ENCODE measurements around the gene RP2.

RP2 gene

GRCh38 chrX:46836701-46837557 lies at the start of gene RP2:
RP2 (plus strand) TSS chrX:46837043; CDS start chrX:46837101, 58 bp downstream.
- DNase-seq, result peak; percentile 10 to 94 (median 82)

- no peak for DNase-seq
These were observed 47.9 kb upstream of the RP2 start for GRCh38 chrX:46788902-46789301.

DNA sequence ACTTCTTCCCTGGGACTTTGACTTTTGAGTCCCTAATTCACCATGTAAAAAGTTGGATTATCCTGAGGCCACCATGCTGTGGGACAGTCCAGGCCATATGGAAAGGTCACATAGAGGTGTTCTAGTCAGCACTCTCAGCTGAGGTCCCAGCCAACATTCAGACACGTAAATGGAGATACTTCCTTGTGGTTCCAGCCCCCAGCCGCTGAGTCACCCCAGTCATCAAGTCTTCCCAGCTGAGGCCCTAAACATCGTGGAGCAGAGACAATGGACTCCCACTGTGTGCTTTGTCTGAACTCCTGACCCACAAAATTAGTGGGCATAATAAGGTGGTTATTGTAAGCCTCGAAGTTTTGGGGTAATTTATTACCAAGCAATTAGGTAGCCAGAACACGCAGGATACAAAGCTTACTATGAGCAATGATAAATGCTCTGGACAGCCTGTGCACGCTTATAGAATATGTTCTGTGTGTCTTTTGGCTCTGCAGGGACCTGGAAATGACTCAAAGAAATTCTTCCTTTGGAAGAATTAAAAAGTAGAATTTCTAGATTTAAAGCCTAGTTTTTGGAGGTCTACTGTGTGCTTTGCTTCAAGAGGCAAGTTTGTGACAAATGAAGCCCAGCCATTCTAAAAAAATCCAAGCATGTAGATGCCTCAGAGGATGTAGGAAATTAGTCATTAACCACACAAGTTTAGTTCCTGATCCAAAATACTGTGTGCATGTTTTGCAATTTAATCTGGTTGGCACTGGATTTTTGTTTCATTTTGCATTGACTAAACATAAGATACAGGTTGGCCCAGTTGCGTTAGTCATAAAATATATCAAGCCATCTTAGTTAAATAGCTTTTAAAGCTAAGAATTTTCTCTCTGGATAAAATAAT lies 44.7 kb upstream of the RP2 start:
- no peak for DNase-seq

GRCh38 chrX:46792810-46793188 lies 44.0 kb upstream of the RP2 start:
- no peak for DNase-seq

DNA sequence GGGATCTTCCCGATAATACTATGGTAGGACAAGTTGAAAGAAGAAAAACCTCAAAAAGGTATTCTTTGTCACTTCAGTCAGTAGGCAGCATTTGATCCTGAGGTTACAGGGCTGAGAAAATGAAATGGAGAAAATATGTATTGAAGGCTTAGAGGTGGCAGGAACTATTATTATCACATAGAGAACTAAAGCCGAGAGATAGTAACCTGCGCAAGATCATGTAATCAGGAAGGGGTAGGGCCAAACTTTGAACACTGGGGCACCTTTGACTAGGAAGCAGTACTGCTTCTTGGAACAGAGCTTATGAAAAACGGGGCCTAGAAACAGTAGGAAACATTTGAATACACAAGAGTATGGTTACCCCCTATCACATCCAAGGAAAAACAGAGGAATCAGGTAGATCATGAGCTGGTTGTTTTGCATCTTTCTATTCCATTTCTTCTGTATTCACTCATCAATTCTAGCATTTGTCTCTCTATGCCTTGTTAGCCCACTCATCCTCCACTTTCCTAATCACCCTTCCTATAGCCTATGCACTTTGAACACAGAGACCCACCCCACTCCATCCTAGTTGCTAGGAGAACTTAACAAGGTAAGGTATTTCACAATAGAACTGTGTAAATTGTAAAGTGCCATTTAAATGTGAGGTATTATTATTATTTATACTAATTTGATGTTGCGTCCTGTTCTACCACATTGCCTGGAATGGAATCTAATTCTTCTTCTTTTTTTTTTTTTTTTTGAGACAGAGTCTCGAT lies 43.3 kb upstream of the RP2 start:
- no peak for DNase-seq

- peak in 48 of 56 donors; percentile 0 to 82 (median 22) for DNase-seq
These were observed 40.2 kb upstream of the RP2 start for GRCh38 chrX:46796574-46797191.

DNA sequence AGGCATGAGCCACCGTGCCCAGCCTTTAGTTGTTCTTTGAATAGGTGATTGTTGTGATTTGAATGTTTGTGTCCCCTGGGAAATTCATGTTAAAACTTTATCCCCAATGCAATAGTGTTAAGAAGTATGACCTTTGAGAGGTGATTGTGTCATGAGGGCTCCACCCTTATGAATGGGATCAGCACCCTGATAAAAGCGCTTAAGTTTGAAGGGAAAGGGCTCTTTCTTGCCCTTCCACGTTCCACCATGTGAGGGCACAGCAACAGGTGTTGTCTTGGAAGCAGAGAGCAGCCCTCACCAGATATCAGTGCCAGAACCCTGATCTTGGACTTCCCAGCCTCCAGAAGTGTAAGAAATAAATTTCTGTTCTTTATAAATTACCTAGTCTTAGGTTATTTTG lies 33.7 kb upstream of the RP2 start:
- DNase-seq, result no peak

DNA sequence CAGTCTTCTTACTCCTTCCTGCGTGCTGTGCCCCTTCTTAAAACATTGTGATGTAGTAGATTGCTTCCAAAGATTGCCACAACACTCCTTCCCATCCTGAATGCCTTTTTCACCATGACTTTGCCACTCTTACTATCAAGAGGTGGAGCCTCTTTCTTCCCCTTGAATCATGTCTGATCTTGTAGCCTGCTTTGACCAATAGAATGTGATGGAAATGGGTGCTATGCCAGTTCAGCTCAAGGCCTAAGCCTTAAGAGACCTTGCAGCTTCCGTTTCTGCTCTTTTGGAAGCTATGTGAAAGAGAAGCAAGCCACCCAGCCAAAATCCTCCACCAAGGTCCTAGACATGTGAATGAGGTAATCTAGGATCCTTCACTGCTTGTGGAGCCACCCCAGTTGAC lies 31.6 kb upstream of the RP2 start:
- DNase-seq, result no peak

DNA sequence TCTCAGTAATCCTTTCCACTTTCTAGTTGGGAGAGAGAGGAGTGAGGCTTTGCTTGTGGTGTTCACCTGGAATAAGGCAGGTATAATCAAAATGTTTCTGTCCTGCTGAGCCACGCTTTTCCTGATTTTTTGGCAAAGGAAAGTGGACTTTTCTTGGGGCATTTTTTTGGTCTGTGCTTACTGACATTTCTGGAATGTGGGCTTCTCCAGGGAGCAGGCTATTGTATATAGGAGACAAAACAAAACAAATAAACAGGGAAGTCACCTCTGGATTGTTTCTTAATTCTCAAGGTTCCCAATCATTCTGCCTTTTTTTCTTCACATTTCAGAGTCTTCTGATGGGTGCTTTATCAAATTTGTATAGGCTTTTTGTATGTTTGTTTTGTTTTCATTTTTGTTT lies 25.7 kb upstream of the RP2 start:
- DNase-seq, result no peak

GRCh38 chrX:46812445-46812844 lies 24.4 kb upstream of the RP2 start:
- DNase-seq, result no peak

- no peak for DNase-seq
These were observed 21.9 kb upstream of the RP2 start for GRCh38 chrX:46814966-46815365.

- DNase-seq, result no peak
These were observed 17.7 kb upstream of the RP2 start for GRCh38 chrX:46819136-46819535.

- no peak for DNase-seq
These were observed 16.3 kb upstream of the RP2 start for GRCh38 chrX:46820391-46821100.

- DNase-seq, result no peak
These were observed 13.4 kb upstream of the RP2 start for GRCh38 chrX:46823481-46823880.

GRCh38 chrX:46831765-46832327 lies 5.0 kb upstream of the RP2 start:
- no peak for DNase-seq

GRCh38 chrX:46837558-46838485 lies 979 bp downstream of the RP2 start:
- no peak for DNase-seq

- DNase-seq, result no peak
These were observed 1.6 kb downstream of the RP2 start for GRCh38 chrX:46838486-46838870.

- no peak for DNase-seq
These were observed 2.2 kb downstream of the RP2 start for GRCh38 chrX:46838974-46839480.

GRCh38 chrX:46840946-46841345 lies 4.1 kb downstream of the RP2 start:
- no peak for DNase-seq
